Adrenal gland (tissue), 5 donors: ENCODE data around the gene TMEM253.

Experiments used
- CTCF ChIP-seq, 6 experiments: fragments of 450-650 bp in 4 of 6; fragments of 200-600 bp in 2 of 6; sonication (generic) in 1 of 6; IDR thresholded peaks; 1 replicate in 5 of 6; 2 replicates in 1 of 6; pipeline versions ENCODE4 v1.5.1 to v1.8.0; 2016 to 2021; ENCODE audit warnings: antibody characterized with exemption in 6 of 6, mild to moderate bottlenecking in 2 of 6, moderate library complexity in 1 of 6
- POLR2A ChIP-seq, 2 donors: fragments of 450-650 bp; IDR thresholded peaks; one replicate each; pipeline ENCODE4 v1.6.1; 2017; ENCODE audit warnings: antibody characterized with exemption in 2 of 2, mild to moderate bottlenecking in 2 of 2, moderate library complexity in 1 of 2
- donor health status: DM: no; HTN: no; CAD: no.

GRCh38 chr14:21123429-21123828 lies 22.6 kb downstream of the TMEM253 start:
- TF ChIP-seq CTCF (IDR thresholded peaks at IDR 0.05): no peak
- TF ChIP-seq POLR2A (IDR thresholded peaks at IDR 0.05): no peak
